Astrocyte (in vitro differentiated cells and primary cell): ENCODE data around the gene TGM1. TPM values are rescaled to one million over a fixed set of nuclear protein-coding genes. Genes with fewer than 3 reads are reported as not detected.

Experiments used
- DNase-seq: peaks from one replicate; pipeline ENCODE4 v3.0.0-alpha.2; 2010; ENCODE audit warnings: low read depth
- FAIRE-seq: peaks from 2 replicates; lab custom pipeline; 2011; peaks lifted over from hg19 to GRCh38; lab: Jason Lieb, UNC
- H2AFZ ChIP-seq: 2 replicates; pipeline ENCODE4 v1.6.0; 2012; ENCODE audit warnings: low read depth, low read length, inconsistent platforms
- H3K27ac ChIP-seq: 2 replicates; pipeline ENCODE4 v1.5.1; 2011; ENCODE audit warnings: low read depth, low read length, inconsistent platforms
- H3K27me3 ChIP-seq: 2 replicates; pipeline ENCODE4 v1.6.0; 2011; ENCODE audit warnings: low read length, inconsistent platforms; ENCODE audit not compliant: insufficient read depth
- H3K36me3 ChIP-seq: 2 replicates; pipeline ENCODE4 v1.5.1; 2011; ENCODE audit warnings: low read length, inconsistent platforms; ENCODE audit not compliant: insufficient read depth
- H3K4me1 ChIP-seq: 2 replicates; pipeline ENCODE4 v1.5.1; 2011; ENCODE audit warnings: low read length, inconsistent platforms; ENCODE audit not compliant: insufficient read depth
- H3K4me2 ChIP-seq: 2 replicates; pipeline ENCODE4 v1.6.0; 2012; ENCODE audit warnings: low read length, inconsistent platforms
- H3K4me3 ChIP-seq: 2 replicates; pipeline ENCODE4 v1.5.1; 2011; ENCODE audit warnings: low read depth, mild to moderate bottlenecking, low read length, inconsistent platforms; ENCODE audit not compliant: insufficient read depth
- H3K79me2 ChIP-seq: 2 replicates; pipeline ENCODE4 v1.6.0; 2012; ENCODE audit warnings: mild to moderate bottlenecking, low read length, inconsistent platforms; ENCODE audit not compliant: insufficient read depth
- H3K9ac ChIP-seq: 2 replicates; pipeline ENCODE4 v1.6.0; 2012; ENCODE audit warnings: mild to moderate bottlenecking, low read length, inconsistent platforms
- H3K9me3 ChIP-seq: 2 replicates; pipeline ENCODE4 v1.5.1; 2012; ENCODE audit warnings: low read depth, mild to moderate bottlenecking, low read length, inconsistent platforms; ENCODE audit not compliant: insufficient read depth
- H4K20me1 ChIP-seq: 2 replicates; pipeline ENCODE4 v1.6.0; 2012; ENCODE audit warnings: low read length, inconsistent platforms; ENCODE audit not compliant: insufficient read depth
- H3K27ac Mint-ChIP-seq: one replicate; pipeline ENCODE4 v1.8.0; 2021; ENCODE audit warnings: mild to moderate bottlenecking, mixed read lengths; ENCODE audit not compliant: unreplicated experiment
- H3K27me3 Mint-ChIP-seq: one replicate; pipeline ENCODE4 v1.8.0; 2021; ENCODE audit warnings: low read depth, mixed read lengths; ENCODE audit not compliant: unreplicated experiment
- H3K36me3 Mint-ChIP-seq: one replicate; pipeline ENCODE4 v1.8.0; 2021; ENCODE audit warnings: low read depth, mixed read lengths; ENCODE audit not compliant: unreplicated experiment
- H3K4me1 Mint-ChIP-seq: one replicate; pipeline ENCODE4 v1.8.0; 2021; ENCODE audit warnings: low read depth, mixed read lengths; ENCODE audit not compliant: unreplicated experiment
- H3K4me3 Mint-ChIP-seq: one replicate; pipeline ENCODE4 v1.8.0; 2021; ENCODE audit warnings: mild to moderate bottlenecking, moderate library complexity, mixed read lengths; ENCODE audit not compliant: unreplicated experiment
- H3K9me3 Mint-ChIP-seq: one replicate; pipeline ENCODE4 v1.8.0; 2021; ENCODE audit warnings: mild to moderate bottlenecking, mixed read lengths; ENCODE audit not compliant: unreplicated experiment
- EZH2 ChIP-seq: IDR thresholded peaks from 2 replicates; pipeline ENCODE4 v1.6.1; 2012; ENCODE audit warnings: mild to moderate bottlenecking, low read length, inconsistent platforms; ENCODE audit not compliant: insufficient read depth
- total RNA-seq: library from RNA; stranded (reverse); gene quantifications from 2 replicates; pipeline ENCODE4 v1.2.1, GENCODE V29; 2021
- TF ChIP-seq, protein P1 (sequence below): IDR thresholded peaks from 2 replicates; pipeline ENCODE4 v1.5.1; 2011; ENCODE audit warnings: low read depth, mild to moderate bottlenecking, inconsistent platforms, low read length, moderate library complexity; ENCODE audit not compliant: insufficient read depth

Gene TGM1
- total RNA-seq, 1 donor from 2014 or later, result 3.8 TPM

DNA sequence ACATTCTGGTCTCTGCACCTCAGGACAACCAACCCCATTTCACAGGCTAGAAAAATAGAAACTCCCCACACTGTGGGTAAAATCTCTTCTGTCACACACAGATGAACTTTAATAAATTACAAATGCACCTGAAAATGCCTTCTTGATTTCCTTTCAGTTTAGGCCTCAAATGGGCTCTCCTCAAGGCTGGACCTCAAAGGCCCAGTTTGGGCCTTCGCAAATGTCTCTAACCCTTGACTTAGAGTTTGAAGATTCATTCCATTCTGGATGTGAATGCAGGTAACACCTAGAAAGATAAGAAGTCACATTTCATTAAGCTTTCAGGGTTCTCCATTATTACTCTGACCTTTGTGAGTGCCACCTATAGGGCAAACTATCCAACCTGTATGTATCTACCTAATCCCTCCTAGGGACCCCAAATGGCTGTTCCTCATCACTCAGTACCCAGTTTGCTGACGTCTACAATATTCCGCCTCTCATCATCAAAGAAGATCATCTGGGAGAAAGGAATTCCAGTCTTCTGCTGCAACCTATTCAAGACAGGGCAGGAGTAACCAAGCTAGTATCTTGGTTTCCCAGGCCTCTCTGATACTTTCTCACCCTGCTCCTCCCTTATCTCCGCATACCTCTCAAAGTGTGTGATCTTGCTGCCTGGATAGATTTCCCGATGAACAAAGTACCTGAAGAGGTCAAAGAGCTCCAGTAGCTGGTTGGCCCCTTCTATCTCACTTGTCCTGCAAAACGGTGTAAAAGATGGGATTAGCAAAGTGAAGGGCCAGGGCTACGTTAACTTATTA is 48.9 kb downstream of the TGM1 start:
- TF ChIP-seq, protein P1, sequence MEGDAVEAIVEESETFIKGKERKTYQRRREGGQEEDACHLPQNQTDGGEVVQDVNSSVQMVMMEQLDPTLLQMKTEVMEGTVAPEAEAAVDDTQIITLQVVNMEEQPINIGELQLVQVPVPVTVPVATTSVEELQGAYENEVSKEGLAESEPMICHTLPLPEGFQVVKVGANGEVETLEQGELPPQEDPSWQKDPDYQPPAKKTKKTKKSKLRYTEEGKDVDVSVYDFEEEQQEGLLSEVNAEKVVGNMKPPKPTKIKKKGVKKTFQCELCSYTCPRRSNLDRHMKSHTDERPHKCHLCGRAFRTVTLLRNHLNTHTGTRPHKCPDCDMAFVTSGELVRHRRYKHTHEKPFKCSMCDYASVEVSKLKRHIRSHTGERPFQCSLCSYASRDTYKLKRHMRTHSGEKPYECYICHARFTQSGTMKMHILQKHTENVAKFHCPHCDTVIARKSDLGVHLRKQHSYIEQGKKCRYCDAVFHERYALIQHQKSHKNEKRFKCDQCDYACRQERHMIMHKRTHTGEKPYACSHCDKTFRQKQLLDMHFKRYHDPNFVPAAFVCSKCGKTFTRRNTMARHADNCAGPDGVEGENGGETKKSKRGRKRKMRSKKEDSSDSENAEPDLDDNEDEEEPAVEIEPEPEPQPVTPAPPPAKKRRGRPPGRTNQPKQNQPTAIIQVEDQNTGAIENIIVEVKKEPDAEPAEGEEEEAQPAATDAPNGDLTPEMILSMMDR, result no peak
- TF ChIP-seq EZH2, result no peak
- Mint-ChIP-seq H3K36me3 (peaks cover 19% of the 10 kb centered on the region), H3K4me3 (peak overlapping the region; percentile 92), H3K27me3 (no peaks in the 10 kb centered on the region), H3K27ac (peak overlapping the region; percentile 100), H3K9me3 (no peaks in the 10 kb centered on the region), H3K4me1 (peaks cover 11% of the 10 kb centered on the region)
- Histone ChIP-seq H3K79me2 (peaks cover 19% of the 10 kb centered on the region), H3K4me2 (peak overlapping the region; percentile 83), H3K36me3 (no peaks in the 10 kb centered on the region), H3K27ac (peak overlapping the region; percentile 98), H2AFZ (peak overlapping the region; percentile 97), H3K27me3 (no peaks in the 10 kb centered on the region), H4K20me1 (no peaks in the 10 kb centered on the region), H3K9me3 (no peaks in the 10 kb centered on the region), H3K4me3 (peak overlapping the region; percentile 87), H3K9ac (peak overlapping the region; percentile 98), H3K4me1 (peaks cover 8% of the 10 kb centered on the region)
- DNase-seq (no peak), FAIRE-seq (no peak)

DNA sequence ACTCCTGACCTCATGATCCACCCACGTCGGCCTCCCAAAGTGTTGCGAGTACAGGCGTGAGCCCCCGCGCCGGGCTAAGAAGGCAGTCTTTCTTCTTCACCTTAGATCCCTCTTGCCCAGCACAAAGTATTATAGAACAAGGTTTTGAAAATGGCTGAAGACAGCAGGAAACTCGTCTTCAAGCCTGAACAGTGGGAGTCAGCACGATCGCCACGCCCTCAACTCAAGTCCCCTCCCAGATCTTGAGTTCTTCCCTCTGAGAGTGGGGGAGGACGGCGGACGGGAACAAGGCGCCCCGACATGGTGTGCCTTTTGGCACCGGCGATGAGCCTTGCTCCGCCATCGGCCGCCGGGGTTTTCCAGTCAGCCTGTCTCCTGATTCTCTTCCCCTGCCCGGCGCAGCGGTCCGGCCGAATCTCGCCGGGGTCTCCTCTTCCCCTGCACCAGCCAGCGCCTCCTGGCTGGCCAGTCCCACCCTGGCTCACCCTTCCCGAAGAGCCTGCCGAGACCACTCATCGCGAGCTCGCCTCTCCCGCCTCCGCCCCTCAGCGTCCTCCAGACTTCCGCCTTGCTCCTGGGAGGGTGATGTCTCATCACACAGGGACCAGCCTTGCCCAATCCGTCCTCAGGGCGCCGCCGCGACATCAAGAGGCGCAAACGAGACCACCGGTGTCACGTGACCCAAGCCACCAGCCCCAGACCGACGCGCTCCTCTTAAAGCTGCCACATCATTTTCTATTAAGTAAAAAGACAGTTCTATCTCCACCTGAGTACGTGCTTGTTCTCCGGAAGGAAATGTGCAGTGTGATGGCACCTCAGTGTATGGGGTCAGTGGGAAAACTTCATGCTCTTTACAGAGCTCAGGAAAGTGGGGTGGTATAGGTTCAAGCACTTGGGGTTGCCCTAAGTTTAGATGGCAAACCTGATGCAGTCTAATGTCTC is 49.8 kb downstream of the TGM1 start, which contains the start of gene CHMP4A:
Gene CHMP4A, minus strand, starts transcription at position 565 of the 942 bp plus-strand sequence. Its CDS starts 49 bp downstream, at position 516.
- TF ChIP-seq EZH2, result no peak
- TF ChIP-seq, protein P1, result no peak
- DNase-seq (peak; percentile 96), FAIRE-seq (no peak)
- Histone ChIP-seq H2AFZ (peak within 1 kb of the TSS; percentile 97), H4K20me1 (no peaks in the 10 kb centered on the region), H3K27ac (peak within 1 kb of the TSS; percentile 98), H3K27me3 (no peaks in the 10 kb centered on the region), H3K4me3 (peak within 1 kb of the TSS; percentile 87), H3K79me2 (peaks cover 12% of the 10 kb centered on the region), H3K9ac (peak within 1 kb of the TSS; percentile 98), H3K36me3 (no peaks in the 10 kb centered on the region), H3K9me3 (no peaks in the 10 kb centered on the region), H3K4me1 (peaks cover 8% of the 10 kb centered on the region), H3K4me2 (peak within 1 kb of the TSS; percentile 83)
- Mint-ChIP-seq H3K4me3 (peak within 1 kb of the TSS; percentile 92), H3K27me3 (no peaks in the 10 kb centered on the region), H3K4me1 (peaks cover 11% of the 10 kb centered on the region), H3K27ac (peak within 1 kb of the TSS; percentile 100), H3K9me3 (no peaks in the 10 kb centered on the region), H3K36me3 (peaks cover 22% of the 10 kb centered on the region)
